Measurements from ENCODE around the gene SLC22A17. TPM values are rescaled to one million over a fixed set of nuclear protein-coding genes. Genes with fewer than 3 reads are reported as not detected.

The SLC22A17 gene
- total RNA-seq, 1 donor from 2014 or later, result 154 TPM

DNA sequence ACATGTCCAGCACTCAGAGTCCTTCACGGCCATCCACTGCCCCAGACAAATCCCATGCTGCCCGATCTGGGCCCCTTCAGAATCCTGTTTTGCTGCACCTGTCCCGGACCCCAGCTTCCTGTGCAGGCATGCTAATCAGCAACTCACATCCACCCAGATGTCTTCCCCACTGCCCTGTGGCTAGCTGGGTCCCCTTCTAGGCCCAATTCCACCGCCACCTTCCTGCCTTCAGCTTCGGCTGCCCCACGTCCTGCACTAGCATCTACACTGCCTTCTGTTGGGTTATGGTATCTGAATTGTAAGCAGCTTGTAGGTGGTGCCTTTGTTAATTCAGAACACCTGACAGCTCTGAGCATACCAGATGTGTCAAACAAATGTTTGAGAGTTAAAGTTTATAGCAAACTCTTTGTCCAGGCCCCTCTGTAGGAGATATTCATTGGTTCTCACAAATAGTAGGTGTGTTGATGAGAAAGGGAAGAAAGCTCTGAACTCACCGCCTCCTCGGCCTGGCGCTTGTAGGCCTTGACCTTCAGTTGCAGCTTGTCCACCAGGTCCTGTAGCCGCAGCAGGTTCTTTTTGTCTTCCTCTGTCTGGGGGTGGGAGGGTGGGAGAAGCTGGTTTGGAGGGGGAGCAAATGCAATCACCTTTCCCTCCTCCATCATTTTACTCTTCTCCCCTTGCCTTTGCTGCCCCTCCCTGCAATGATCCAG, 30.2 kb upstream of the SLC22A17 start:
- FAIRE-seq, result no peak

DNA sequence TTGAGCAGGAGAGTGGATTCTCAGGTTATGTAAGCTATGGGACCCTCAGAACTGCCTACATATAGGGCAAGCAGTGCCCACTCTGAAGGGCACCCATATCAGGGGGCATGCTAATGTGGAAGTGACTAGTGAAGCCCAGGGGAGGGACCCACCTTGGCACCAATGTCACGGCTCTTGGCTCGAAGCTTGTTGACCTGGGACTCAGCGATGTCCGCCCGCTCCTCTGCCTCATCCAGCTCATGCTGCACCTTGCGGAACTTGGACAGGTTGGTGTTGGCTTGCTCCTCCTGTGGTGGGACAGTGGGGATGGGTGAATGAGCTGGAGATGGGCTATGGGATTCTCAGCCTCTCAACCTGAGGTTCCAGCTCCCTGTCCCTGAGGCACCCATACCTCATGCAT, 29.6 kb upstream of the SLC22A17 start:
- DNase-seq (ENCODE audit: low spot score in 2 of 2) (no peak), FAIRE-seq (no peak)

More for the DNA sequence above, 30.2 kb upstream of the SLC22A17 start:
- no peak for DNase-seq (ENCODE audit: low spot score in 2 of 2)

DNA sequence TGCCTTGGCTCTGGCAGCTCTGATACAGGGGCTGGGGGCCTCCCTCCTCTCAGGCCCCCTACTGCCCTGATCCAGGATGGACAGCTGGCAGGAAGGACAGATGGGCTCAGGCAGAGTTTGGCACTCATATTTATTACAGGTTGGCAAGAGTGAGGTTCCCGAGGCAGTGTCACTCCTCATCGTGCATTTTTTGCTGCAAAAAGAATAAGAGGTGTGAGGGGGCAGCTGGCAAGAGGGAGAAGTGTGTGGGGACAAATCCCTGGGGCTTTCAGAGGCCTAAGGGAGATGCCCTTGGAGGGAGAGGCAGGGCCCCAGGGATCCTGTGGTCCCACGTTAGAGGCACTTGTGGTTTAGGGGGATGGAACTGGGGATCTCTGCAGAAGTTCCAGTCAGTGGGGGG, 29.2 kb upstream of the SLC22A17 start:
- DNase-seq (ENCODE audit: low spot score in 2 of 2) (no peak), FAIRE-seq (no peak)

DNA sequence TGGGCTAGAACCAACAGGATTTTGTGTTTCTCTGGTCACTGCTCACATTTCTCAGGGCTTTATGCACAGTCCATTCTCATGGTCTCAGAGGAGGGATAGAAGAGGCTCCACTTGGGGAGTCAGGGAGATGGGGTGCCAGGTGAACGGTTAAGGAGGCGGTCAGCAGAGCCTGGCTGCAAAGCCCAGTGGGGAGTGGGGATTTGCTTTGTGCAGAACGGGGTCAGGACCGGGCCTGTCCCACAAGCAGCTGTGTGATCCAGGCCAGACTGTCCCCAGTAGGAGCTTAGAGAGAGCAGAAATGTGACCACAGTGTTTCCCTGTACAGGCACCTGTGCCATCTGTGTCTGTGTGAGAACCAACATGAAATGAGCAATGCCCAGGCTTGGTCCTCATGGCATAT, 28.3 kb upstream of the SLC22A17 start:
- FAIRE-seq, result no peak

DNA sequence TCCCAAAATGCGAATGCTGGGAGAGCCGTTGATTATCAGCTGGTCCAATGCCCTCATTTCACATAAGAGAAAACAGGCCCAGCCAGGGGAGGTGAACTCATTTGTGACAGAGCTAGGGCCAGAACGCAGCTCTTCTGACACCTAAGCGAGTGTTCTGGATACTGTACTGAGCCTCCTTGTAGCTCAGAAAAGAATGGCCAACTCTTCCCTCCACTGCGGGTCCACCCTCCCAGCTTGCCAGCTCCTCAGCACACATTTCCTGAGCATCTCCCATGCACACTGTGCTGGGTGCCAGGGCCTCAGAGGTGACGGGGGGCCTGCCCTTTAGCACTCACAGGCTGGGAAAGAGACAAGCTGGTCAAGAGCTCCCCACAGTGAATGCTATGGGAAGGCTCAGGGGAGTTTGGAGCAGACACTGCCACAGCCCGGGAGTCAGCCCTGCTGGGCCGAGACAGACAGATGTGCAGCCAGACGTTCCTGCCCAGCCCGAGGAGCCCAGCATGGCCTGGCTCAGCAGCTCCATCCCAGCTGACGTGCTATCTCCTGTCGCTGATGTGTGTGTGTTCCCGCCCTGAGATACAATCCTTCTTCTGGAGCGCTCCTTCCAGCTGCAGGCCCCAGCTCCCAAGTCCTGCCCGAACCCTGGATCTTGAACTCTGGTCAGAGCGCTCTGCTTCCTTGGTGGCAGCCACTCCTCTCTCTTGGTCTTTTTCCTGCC, 27.7 kb upstream of the SLC22A17 start:
- DNase-seq (ENCODE audit: low spot score in 2 of 2) (no peak), FAIRE-seq (no peak)

More for the DNA sequence above, 28.3 kb upstream of the SLC22A17 start:
- no peak for DNase-seq (ENCODE audit: low spot score in 2 of 2)

DNA sequence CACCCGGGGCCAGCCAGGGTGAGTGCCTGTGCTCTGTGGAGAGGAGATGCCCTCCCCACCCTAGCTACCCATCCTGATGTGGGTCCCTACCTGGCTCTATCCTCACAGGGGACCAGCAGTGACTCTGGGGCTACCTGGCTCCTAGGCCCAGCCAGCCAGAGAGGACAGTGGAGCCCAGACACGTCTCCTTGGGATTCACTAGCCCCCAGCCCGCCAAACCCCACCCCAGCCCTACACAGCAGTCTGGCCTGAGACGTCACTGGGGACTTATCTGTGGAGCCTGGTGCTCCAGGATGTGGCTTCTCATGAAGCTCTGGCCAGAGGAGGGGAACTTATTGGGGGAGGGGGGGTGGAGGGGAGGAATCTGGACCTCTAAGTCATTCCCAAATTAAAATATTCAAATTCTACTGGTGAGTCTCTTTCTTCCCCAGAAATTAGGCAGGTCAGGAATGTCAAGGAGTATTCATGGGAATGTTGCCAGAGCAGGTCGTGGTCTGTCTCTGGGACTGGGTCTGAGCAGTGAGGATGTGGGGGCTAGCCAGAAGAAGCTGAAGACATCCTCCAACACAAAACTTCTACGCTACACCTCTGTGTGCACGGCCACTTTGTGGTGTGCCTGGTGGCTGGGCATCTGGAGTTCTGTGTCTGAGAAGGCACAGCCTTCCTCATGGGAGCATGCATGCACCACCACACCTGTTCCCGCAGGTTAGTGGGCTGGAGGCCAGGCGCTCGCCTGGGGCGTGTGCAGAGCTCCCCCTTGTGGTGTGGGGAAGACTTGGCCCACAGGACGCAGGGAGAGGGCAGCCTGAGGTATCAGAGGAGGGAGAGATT, 26.9 kb upstream of the SLC22A17 start:
- DNase-seq (ENCODE audit: low spot score in 2 of 2) (peak in 1 of 2 donors; percentile 59), FAIRE-seq (no peak)

DNA sequence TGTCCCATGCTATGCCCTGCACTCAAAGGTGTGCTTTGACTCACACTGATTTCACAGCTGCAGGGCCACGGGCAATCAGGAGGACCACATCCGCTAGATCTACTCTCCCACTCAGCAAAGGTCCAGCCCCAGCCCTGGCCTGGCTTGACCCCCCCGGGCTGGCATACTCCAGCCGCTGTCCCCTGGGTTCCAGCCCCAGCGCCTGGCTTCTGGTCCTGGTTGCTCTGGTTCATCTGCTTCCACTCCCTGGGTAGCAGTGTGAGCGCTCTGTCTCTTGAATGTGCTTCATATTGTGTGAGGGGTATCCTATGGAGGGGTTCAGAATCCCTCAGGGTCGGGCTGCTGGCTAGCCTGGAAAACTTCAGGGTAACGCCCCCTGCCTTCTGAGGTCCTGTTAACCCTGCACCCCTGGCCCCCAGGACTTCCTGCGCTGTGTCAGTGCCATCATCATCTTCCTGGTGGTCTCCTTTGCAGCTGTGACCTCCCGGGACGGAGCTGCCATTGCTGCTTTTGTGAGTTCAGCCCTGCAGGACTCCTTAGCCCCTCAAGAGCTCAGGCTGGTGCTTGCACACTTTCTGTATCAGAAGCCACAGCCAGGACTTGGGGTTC, 26.0 kb upstream of the SLC22A17 start:
- no peak for FAIRE-seq
- no peak for DNase-seq (ENCODE audit: low spot score in 2 of 2)

DNA sequence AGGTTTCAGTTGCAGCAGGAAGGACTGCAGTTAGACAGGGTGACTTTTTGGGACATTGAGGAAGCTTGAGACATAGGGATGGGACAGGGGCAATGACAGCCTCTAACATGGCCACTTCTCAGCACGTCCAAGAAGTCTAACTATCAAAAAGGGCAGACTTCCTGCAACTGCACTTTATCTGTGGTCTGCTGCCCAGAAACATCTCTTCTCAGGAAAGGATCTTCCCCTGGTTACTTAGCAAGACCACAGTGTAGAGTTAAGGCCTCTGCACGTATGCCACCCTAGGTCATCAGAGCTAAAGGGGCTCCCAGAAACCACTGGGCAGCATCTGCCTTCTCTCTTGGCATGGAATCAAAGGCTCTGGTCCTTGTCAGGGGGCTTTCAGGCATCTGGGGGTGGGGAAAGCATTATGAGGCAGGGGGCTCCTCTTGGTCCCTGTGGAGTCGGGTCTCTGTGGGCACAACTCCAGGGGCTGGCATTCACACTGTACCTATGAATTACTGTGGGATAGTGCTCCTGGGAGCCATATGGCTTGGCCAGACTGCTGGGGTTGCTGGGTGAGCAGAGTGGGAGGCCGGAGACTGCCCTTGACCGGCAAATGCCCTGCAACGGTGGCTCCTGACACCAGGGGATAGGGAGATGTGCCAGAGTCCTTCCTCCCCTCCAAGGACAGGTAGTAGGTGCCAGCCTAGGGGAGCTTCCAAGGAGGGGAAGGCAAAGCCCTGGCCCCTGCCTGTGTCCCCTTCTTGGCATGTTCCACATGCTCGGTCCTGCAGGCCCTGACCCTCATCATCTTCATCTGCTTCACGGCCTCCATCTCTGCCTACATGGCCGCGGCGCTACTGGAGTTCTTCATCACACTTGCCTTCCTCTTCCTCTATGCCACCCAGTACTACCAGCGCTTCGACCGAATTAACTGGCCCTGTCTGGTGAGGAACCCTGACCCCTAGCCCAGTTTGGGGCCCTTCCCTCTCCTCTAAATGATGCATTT, 25.2 kb upstream of the SLC22A17 start:
- FAIRE-seq (no peak), DNase-seq (ENCODE audit: low spot score in 2 of 2) (no peak)

DNA sequence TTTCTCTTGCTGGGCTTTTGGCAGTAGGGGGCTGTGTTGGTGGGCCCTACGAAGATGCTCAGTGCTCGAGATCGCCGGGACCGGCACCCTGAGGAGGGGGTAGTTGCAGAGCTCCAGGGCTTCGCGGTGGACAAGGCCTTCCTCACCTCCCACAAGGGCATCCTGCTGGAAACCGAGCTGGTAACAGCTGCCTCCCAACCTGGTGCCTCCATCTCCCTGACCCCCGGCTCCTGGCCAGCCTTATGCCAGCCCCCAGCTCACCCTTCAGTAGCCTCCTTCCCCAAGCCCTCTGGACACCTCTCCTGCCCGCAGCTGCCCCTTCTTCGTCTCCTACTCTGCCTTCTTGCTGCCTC, 24.5 kb upstream of the SLC22A17 start:
- FAIRE-seq (no peak), DNase-seq (ENCODE audit: low spot score in 2 of 2) (no peak)

DNA sequence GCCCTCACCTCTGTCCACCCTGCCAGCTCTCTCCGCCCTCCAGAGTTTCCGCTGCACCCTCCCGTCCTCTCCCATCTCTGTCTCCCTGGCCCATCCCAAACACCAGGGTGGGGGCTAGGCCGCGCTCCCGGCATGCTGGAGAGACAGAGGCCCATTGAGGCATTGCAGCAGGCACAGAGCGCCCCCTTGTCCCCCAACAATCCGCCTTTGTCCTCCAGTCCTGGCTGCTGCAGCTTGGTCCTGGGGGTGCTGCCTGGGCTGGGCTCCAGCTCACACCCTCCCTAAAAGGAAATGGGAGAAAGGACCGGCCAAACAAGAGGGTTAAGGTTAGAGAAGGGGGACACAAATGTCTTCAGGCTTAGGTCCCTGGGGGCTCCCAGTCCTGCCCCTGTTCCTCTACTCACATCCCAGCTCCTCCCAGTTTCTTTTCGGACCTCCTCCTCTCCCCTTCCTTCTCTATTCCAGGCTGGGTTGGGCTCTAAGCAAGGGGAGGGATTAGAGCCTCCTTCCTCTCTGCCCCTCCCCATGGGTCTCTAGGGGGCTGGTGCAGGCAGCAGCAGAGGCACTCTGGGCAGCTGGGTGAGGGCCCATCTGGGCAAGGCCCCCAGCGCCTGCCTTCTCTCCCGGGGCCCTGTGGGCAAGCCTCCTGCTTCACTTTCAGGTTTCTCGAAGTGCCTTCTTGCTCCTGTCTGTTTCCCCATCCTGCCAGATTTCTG, 24.0 kb upstream of the SLC22A17 start, which contains the start of gene CMTM5:
TSS of gene CMTM5 (plus strand) at position 565 of the 716 bp plus-strand sequence. CDS start 206 bp downstream, outside the sequence.
- DNase-seq (ENCODE audit: low spot score in 2 of 2), result peak; percentile 65 to 76
- no peak for FAIRE-seq

DNA sequence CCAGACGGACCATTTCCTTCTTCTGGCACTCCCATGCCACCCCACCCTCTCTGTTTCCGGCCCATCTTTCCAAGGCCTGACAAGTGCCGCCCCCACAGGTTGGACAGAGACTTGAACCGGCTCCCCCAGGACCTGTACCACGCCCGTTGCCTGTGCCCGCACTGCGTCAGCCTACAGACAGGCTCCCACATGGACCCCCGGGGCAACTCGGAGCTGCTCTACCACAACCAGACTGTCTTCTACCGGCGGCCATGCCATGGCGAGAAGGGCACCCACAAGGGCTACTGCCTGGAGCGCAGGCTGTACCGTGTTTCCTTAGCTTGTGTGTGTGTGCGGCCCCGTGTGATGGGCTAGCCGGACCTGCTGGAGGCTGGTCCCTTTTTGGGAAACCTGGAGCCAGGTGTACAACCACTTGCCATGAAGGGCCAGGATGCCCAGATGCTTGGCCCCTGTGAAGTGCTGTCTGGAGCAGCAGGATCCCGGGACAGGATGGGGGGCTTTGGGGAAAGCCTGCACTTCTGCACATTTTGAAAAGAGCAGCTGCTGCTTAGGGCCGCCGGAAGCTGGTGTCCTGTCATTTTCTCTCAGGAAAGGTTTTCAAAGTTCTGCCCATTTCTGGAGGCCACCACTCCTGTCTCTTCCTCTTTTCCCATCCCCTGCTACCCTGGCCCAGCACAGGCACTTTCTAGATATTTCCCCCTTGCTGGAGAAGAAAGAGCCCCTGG, 23.0 kb upstream of the SLC22A17 start:
- FAIRE-seq, result no peak

DNA sequence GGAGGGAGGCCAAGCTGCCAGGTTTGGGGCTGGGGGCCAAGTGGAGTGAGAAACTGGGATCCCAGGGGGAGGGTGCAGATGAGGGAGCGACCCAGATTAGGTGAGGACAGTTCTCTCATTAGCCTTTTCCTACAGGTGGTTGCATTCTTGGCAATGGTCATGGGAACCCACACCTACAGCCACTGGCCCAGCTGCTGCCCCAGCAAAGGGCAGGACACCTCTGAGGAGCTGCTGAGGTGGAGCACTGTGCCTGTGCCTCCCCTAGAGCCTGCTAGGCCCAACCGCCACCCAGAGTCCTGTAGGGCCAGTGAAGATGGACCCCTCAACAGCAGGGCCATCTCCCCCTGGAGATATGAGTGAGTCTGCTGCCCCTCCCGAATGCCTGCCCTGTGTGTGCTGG, 20.4 kb upstream of the SLC22A17 start:
- no peak for FAIRE-seq
- DNase-seq (ENCODE audit: low spot score in 2 of 2), result no peak

More for the DNA sequence above, 23.0 kb upstream of the SLC22A17 start:
- DNase-seq (ENCODE audit: low spot score in 2 of 2), result no peak

DNA sequence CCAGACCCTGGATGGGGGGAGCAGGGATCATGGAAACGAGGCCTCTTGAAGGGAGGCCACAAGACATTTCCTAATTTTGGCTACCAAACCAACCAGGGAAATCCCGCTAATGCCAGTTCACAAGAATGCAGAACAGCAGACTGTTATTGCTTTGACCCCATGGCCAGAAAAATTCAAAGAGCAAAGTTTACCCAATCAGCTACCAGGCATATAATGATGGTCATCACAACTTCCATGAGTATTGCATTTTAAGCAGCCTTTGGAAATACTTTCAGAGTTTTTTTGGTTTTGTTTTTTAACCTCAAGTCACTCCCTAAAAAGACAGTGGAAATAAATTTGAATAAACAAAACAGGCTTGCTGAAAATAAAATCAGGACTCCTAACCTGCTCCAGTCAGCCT, 19.8 kb upstream of the SLC22A17 start, which contains the start of gene IL25:
TSS of gene IL25 (plus strand) at position 301 of the 400 bp plus-strand sequence.
- no peak for DNase-seq (ENCODE audit: low spot score in 2 of 2)
- FAIRE-seq, result no peak

DNA sequence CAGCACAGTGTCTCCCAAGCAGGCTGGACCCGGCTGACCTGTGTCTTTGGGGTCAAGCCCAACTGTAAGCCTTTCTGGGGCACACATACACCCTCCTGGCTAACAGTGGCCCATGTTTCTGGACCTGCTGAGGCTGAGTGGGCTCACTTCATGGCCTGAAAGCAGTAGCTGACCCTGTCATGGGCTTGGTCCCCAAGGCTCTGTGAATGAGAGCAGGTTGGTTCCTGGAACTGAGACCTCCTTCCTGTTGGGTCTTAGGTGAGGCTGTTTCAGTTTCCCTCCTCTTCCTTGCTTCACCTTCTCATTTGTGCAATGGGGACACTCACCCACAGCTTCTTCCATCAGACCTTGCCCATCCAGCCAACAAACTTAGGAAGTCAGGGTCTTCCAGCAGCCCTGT, 19.2 kb upstream of the SLC22A17 start:
- DNase-seq (ENCODE audit: low spot score in 2 of 2) (no peak), FAIRE-seq (no peak)

DNA sequence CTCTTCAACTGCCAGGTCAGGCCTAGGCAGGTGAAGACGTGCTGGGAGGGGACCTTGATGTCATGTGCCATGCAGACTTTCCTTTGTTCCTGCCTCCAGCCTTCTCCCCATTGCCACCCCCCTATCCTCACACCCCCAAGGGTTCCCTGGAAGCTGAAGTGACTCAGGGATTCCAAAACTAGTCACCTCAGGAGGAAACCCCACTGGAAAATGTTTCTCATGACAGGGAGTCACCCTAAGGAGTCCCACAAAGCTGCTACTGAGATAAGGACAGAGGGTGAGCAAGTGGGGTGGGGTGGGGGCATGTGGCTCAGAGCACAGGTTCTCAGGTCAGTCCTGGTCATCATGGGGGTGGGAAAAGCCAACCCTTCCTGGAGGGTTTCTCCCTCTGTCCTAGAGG, 17.5 kb upstream of the SLC22A17 start:
- no peak for FAIRE-seq
- no peak for DNase-seq (ENCODE audit: low spot score in 2 of 2)

DNA sequence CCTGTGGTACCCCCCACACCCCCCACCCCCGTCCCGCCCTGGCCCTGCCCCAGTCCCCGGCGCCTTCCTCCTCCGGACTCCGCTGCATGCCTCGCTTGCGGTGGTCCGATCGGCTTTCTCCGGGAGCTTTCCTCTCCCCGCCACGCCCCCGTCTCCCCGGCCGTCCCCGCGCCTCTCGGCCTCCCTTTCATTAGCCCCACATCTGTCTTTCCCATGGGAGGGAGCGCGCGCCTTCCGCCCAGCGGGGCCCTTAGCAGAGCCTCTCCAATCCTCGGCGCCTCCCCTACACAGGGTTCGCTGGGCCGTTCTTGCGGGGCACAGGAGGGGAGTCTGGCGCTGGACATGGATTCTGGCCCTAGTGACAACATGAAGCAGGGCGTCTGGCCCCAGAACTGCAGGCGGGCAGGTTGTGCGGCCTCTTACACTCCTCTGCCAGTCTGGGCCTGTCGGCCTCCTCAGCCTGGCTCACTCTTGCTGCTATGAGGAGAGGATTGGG, 13.8 kb upstream of the SLC22A17 start:
- FAIRE-seq, result no peak
- DNase-seq (ENCODE audit: low spot score in 2 of 2), result peak; percentile 58 to 62

DNA sequence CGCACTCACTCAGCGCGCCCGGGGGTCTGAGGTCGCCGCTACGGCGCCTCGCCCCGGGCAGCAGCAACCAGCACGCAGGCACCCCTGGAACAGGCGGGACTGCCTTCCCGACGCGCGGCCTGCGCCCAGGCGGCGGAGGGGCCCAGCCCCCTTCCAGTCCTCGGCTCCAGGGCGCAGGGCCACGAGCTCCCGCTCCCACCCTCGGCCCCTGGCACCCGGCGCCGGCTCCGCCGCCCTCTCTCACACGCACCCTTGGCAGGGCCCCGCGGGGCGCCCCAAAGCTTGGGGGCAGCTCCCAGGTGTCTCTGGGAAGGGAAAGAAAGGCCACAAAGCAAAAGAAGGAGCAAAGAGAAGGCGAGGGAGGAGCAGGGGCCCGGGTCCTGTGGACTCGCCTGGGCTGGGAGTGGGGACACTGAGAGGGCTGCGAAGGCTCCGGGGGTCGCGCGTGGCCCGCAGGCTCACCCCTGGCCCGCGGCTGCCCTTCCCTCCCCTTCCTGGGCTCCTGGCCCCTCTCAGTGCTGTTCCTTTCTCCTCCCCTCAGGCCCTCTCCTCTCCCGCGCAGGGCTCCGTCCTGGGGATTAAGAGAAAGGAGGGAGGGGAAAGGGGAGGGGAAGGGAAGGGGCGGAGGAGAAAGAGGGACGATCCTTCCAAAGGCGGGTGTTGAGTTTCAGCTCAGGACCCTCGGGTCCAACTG, 13.2 kb upstream of the SLC22A17 start:
- FAIRE-seq (no peak), DNase-seq (ENCODE audit: low spot score in 2 of 2) (peak; percentile 58 to 72)
